H9 (cell line): Measurements from ENCODE around the gene THSD4. TPM values are rescaled to one million over a fixed set of nuclear protein-coding genes. Genes with fewer than 3 reads are reported as not detected.

Experiments used
- DNase-seq: peaks from one replicate; pipeline ENCODE4 v3.0.0-alpha.2; 2017
- H2AFZ ChIP-seq: one replicate; pipeline ENCODE4 v1.6.1; 2013; ENCODE audit warnings: mild to moderate bottlenecking, low read length, control low read depth, moderate library complexity
- H2AK5ac ChIP-seq: 2 replicates; pipeline ENCODE4 v1.6.1; 2013; ENCODE audit warnings: low read length, control low read depth, mixed read lengths; ENCODE audit not compliant: insufficient read length
- H2BK120ac ChIP-seq: one replicate; pipeline ENCODE4 v1.6.1; 2013; ENCODE audit warnings: low read depth, mild to moderate bottlenecking, low read length, control low read depth, inconsistent platforms; ENCODE audit not compliant: poor library complexity, severe bottlenecking
- H2BK12ac ChIP-seq: 2 replicates; pipeline ENCODE4 v1.6.1; 2013; ENCODE audit warnings: low read length, control low read depth, mixed read lengths, low read depth; ENCODE audit not compliant: insufficient read length
- H2BK15ac ChIP-seq: 2 replicates; pipeline ENCODE4 v1.6.1; 2013; ENCODE audit warnings: low read depth, low read length, control low read depth
- H2BK20ac ChIP-seq: one replicate; pipeline ENCODE4 v1.6.1; 2013; ENCODE audit warnings: low read depth, mild to moderate bottlenecking, low read length, control low read depth, inconsistent platforms; ENCODE audit not compliant: poor library complexity, severe bottlenecking
- H2BK5ac ChIP-seq: 2 replicates; pipeline ENCODE4 v1.6.1; 2013; ENCODE audit warnings: low read length, control low read depth, mixed read lengths; ENCODE audit not compliant: insufficient read length
- H3K14ac ChIP-seq: 2 replicates; pipeline ENCODE4 v1.6.1; 2013; ENCODE audit warnings: low read length, control low read depth; ENCODE audit not compliant: insufficient read depth
- H3K18ac ChIP-seq: 2 replicates; pipeline ENCODE4 v1.6.1; 2013; ENCODE audit warnings: low read depth, mild to moderate bottlenecking, mixed read lengths, low read length, control low read depth; ENCODE audit not compliant: insufficient read length
- H3K23ac ChIP-seq: 2 replicates; pipeline ENCODE4 v1.6.1; 2013; ENCODE audit warnings: low read length, control low read depth, mixed read lengths, low read depth; ENCODE audit not compliant: insufficient read length
- H3K23me2 ChIP-seq: 2 replicates; pipeline ENCODE4 v1.6.1; 2013; ENCODE audit warnings: low read depth, mild to moderate bottlenecking, mixed read lengths, low read length, control low read depth; ENCODE audit not compliant: insufficient read length, poor library complexity, severe bottlenecking
- H3K27ac ChIP-seq: 2 replicates; pipeline ENCODE4 v1.5.1; 2013; ENCODE audit warnings: low read length, control low read depth, mixed read lengths, low read depth; ENCODE audit not compliant: insufficient read length
- H3K27me3 ChIP-seq: 2 replicates; pipeline ENCODE4 v1.6.1; 2013; ENCODE audit warnings: low read length, control low read depth, inconsistent platforms; ENCODE audit not compliant: insufficient read depth
- H3K4ac ChIP-seq: 2 replicates; pipeline ENCODE4 v1.6.1; 2013; ENCODE audit warnings: low read depth, mild to moderate bottlenecking, control low read depth, inconsistent platforms, low read length, moderate library complexity
- H3K4me1 ChIP-seq: 2 replicates; pipeline ENCODE4 v1.6.1; 2013; ENCODE audit warnings: low read length, control low read depth, inconsistent platforms; ENCODE audit not compliant: insufficient read depth
- H3K4me2 ChIP-seq: 2 replicates; pipeline ENCODE4 v1.6.1; 2013; ENCODE audit warnings: low read length, control low read depth, mixed read lengths; ENCODE audit not compliant: insufficient read length, insufficient read depth
- H3K56ac ChIP-seq: 2 replicates; pipeline ENCODE4 v1.6.1; 2013; ENCODE audit warnings: low read depth, mild to moderate bottlenecking, mixed read lengths, low read length, control low read depth; ENCODE audit not compliant: insufficient read length
- H3K79me1 ChIP-seq: 2 replicates; pipeline ENCODE4 v1.6.1; 2013; ENCODE audit warnings: low read depth, mild to moderate bottlenecking, moderate library complexity, low read length, control low read depth, inconsistent platforms; ENCODE audit not compliant: insufficient read depth, poor library complexity, severe bottlenecking
- H3K79me2 ChIP-seq: 2 replicates; pipeline ENCODE4 v1.6.1; 2013; ENCODE audit warnings: low read length, control low read depth, inconsistent platforms; ENCODE audit not compliant: insufficient read depth
- H3K9ac ChIP-seq: 2 replicates; pipeline ENCODE4 v1.6.1; 2013; ENCODE audit warnings: low read length, control low read depth, mixed read lengths; ENCODE audit not compliant: insufficient read length; ENCODE audit errors: extremely low read depth
- H3K9me3 ChIP-seq: one replicate; pipeline ENCODE4 v1.6.1; 2013; ENCODE audit warnings: low read depth, low read length, inconsistent platforms; ENCODE audit not compliant: control insufficient read depth
- H3T11ph ChIP-seq: one replicate; pipeline ENCODE4 v1.6.1; 2013; ENCODE audit warnings: mild to moderate bottlenecking, low read length, control low read depth, inconsistent platforms
- H4K20me1 ChIP-seq: one replicate; pipeline ENCODE4 v1.6.1; 2013; ENCODE audit not compliant: control insufficient read depth, insufficient read length, insufficient read depth
- H4K5ac ChIP-seq: 2 replicates; pipeline ENCODE4 v1.6.1; 2013; ENCODE audit warnings: low read depth, mild to moderate bottlenecking, mixed read lengths, low read length, control low read depth; ENCODE audit not compliant: insufficient read length
- H4K8ac ChIP-seq: replicated peaks from 2 replicates; pipeline ENCODE4 v1.6.1; 2013; ENCODE audit warnings: low read length, control low read depth, mixed read lengths, low read depth; ENCODE audit not compliant: insufficient read length
- H4K91ac ChIP-seq: 2 replicates; pipeline ENCODE4 v1.6.1; 2013; ENCODE audit warnings: low read depth, mild to moderate bottlenecking, moderate library complexity, mixed read lengths, low read length, control low read depth; ENCODE audit not compliant: insufficient read length
- H3K27ac Mint-ChIP-seq, 3 experiments: 2 replicates in 2 of 3; 3 replicates in 1 of 3; pipeline ENCODE4 v1.8.0; 2020 to 2021; ENCODE audit warnings: mixed read lengths in 3 of 3, mild to moderate bottlenecking in 1 of 3, moderate library complexity in 1 of 3
- H3K27me3 Mint-ChIP-seq: 2 replicates; pipeline ENCODE4 v1.8.0; 2021; ENCODE audit warnings: low read depth, mild to moderate bottlenecking, moderate library complexity, mixed read lengths
- H3K36me3 Mint-ChIP-seq, 3 experiments: 2 replicates in 2 of 3; 3 replicates in 1 of 3; pipeline ENCODE4 v1.8.0; 2020 to 2021; ENCODE audit warnings: low read depth in 3 of 3, mixed read lengths in 3 of 3; ENCODE audit not compliant: insufficient read depth in 1 of 3
- H3K4me1 Mint-ChIP-seq, 2 experiments: 2 replicates each; pipeline ENCODE4 v1.8.0; 2020; ENCODE audit warnings: mixed read lengths in 2 of 2
- H3K4me3 Mint-ChIP-seq, 2 experiments: 2 replicates in 1 of 2; 3 replicates in 1 of 2; pipeline ENCODE4 v1.8.0; 2020 to 2021; ENCODE audit warnings: mild to moderate bottlenecking in 2 of 2, mixed read lengths in 2 of 2, moderate library complexity in 1 of 2
- H3K9me3 Mint-ChIP-seq, 2 experiments: 2 replicates in 1 of 2; 3 replicates in 1 of 2; pipeline ENCODE4 v1.8.0; 2020; ENCODE audit warnings: mild to moderate bottlenecking in 2 of 2, mixed read lengths in 2 of 2, moderate library complexity in 1 of 2
- WGBS: extraction: QIAGEN DNeasy Blood & Tissue Kit; methylation state at CpG from one replicate; pipeline ENCODE4 v1.1.7; 2013; ENCODE audit warnings: missing lambda C conversion rate, low lambda C conversion rate, mixed read lengths; ENCODE audit not compliant: insufficient read length; ENCODE audit errors: extremely low coverage; 5-methylcytosine and 5-hydroxymethylcytosine counted together
- total RNA-seq: library from RNA; stranded (reverse); gene quantifications from 2 replicates; pipeline ENCODE4 v1.2.1, GENCODE V29; 2021
- TF ChIP-seq, protein P1 (sequence below): fragments of 200-600 bp; sonication (generic); conservative IDR thresholded peaks from 3 replicates; pipeline ENCODE4 v1.8.0; 2021; ENCODE audit warnings: antibody characterized with exemption, mild to moderate bottlenecking

THSD4 gene
- total RNA-seq, 1 experiment from 2014 or later: 5.5 TPM

DNA sequence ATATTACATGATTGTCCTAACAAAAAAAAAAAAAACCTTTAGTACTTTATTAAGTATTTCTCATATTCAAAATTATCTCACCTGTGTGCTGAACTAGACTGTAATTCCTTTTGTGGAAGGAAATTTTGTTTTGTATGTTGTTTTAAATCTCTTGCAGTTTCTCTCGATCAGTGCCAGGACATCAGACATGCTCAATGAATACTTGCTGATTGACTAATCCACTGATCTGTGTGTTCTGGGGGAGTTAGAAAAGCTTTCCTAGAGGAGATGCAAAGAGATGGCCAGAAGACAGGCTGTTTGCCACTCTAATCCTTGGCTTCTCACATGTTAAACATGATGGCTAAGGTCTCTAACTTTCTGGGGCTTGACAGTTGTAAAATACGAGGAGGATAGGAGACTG, 461.8 kb downstream of the THSD4 start:
- DNase-seq: no peak
- no peak overlapping the region for H4K5ac ChIP-seq
- no peak overlapping the region for H3K4me2 ChIP-seq
- no peak overlapping the region for H3K56ac ChIP-seq
- no peak overlapping the region for H2BK12ac ChIP-seq
- H2AK5ac ChIP-seq: no peak overlapping the region
- H2BK120ac ChIP-seq: no peak overlapping the region
- no peak overlapping the region for H2AFZ ChIP-seq
- no peak overlapping the region for H3K27ac ChIP-seq
- Mint-ChIP-seq H3K9me3 (no peaks in the 10 kb centered on the region), H3K27me3 (peaks cover 5% of the 10 kb centered on the region), H3K27ac (no peak overlapping the region), H3K4me3 (no peak overlapping the region), H3K36me3 (no peaks in the 10 kb centered on the region), H3K4me1 (peaks cover 13 to 14% of the 10 kb centered on the region in 2 experiments)
- no peak overlapping the region for H2BK15ac ChIP-seq
- H3K9ac ChIP-seq: no peak overlapping the region
- no peaks in the 10 kb centered on the region for H3K9me3 ChIP-seq
- no peak overlapping the region for H2BK5ac ChIP-seq
- no peak overlapping the region for H3K18ac ChIP-seq
- no peaks in the 10 kb centered on the region for H3K79me2 ChIP-seq
- H4K20me1 ChIP-seq: no peaks in the 10 kb centered on the region
- no CpG with 5 or more reads among the region's 2 CpGs for WGBS
- no peaks in the 10 kb centered on the region for H3K4me1 ChIP-seq
- no peaks in the 10 kb centered on the region for H3K23me2 ChIP-seq
- H3K27me3 ChIP-seq: no peaks in the 10 kb centered on the region
- H3K79me1 ChIP-seq: no peaks in the 10 kb centered on the region
- no peak overlapping the region for H3K14ac ChIP-seq
- H3K23ac ChIP-seq: no peak overlapping the region
- TF ChIP-seq, protein P1, sequence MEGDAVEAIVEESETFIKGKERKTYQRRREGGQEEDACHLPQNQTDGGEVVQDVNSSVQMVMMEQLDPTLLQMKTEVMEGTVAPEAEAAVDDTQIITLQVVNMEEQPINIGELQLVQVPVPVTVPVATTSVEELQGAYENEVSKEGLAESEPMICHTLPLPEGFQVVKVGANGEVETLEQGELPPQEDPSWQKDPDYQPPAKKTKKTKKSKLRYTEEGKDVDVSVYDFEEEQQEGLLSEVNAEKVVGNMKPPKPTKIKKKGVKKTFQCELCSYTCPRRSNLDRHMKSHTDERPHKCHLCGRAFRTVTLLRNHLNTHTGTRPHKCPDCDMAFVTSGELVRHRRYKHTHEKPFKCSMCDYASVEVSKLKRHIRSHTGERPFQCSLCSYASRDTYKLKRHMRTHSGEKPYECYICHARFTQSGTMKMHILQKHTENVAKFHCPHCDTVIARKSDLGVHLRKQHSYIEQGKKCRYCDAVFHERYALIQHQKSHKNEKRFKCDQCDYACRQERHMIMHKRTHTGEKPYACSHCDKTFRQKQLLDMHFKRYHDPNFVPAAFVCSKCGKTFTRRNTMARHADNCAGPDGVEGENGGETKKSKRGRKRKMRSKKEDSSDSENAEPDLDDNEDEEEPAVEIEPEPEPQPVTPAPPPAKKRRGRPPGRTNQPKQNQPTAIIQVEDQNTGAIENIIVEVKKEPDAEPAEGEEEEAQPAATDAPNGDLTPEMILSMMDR: no peak
- no peak overlapping the region for H2BK20ac ChIP-seq
- H3K4ac ChIP-seq: no peak overlapping the region
- no peak overlapping the region for H3T11ph ChIP-seq
- no peak overlapping the region for H4K91ac ChIP-seq
- no peak overlapping the region for H4K8ac ChIP-seq
